Neutrophil (primary cell): ENCODE data around the gene ITSN2.

ENCODE experiments used
- H3K27ac ChIP-seq: fragments of 200-600 bp; sonication (generic); 2 replicates; pipeline ENCODE4 v1.5.1; 2016; ENCODE audit warnings: mild to moderate bottlenecking, moderate library complexity
- H3K27me3 ChIP-seq: fragments of 200-600 bp; sonication (generic); 2 replicates; pipeline ENCODE4 v1.6.0; 2016; ENCODE audit warnings: mild to moderate bottlenecking
- H3K36me3 ChIP-seq: fragments of 200-600 bp; sonication (generic); 2 replicates; pipeline ENCODE4 v1.5.1; 2017
- H3K4me1 ChIP-seq, 2 experiments: fragments of 200-600 bp in 1 of 2; sonication (generic) in 1 of 2; 1 replicate in 1 of 2; 2 replicates in 1 of 2; pipeline versions ENCODE4 v1.5.1 to v1.6.1; 2013 to 2016; ENCODE audit warnings: low read depth in 1 of 2, low read length in 1 of 2, mild to moderate bottlenecking in 1 of 2, moderate library complexity in 1 of 2; ENCODE audit not compliant: control insufficient read depth in 1 of 2, insufficient read depth in 1 of 2
- H3K4me3 ChIP-seq, 2 experiments: fragments of 200-600 bp in 1 of 2; sonication (generic) in 1 of 2; 1 replicate in 1 of 2; 2 replicates in 1 of 2; pipeline ENCODE4 v1.5.1; 2013 to 2016; ENCODE audit warnings: low read depth in 1 of 2, low read length in 1 of 2, mild to moderate bottlenecking in 1 of 2, moderate library complexity in 1 of 2
- H3K9me3 ChIP-seq: fragments of 200-600 bp; sonication (generic); 2 replicates; pipeline ENCODE4 v1.5.1; 2016
- CTCF ChIP-seq: fragments of 200-600 bp; sonication (generic); IDR thresholded peaks from 2 replicates; pipeline ENCODE4 v1.5.1; 2016; ENCODE audit warnings: antibody characterized with exemption

The ITSN2 gene

GRCh38 chr2:24307961-24308360, 52.4 kb downstream of the ITSN2 start:
- peaks cover 94% of the 10 kb centered on the region for H3K36me3 ChIP-seq
- no peak for TF ChIP-seq CTCF
- H3K4me3 ChIP-seq: no peak overlapping the region

DNA sequence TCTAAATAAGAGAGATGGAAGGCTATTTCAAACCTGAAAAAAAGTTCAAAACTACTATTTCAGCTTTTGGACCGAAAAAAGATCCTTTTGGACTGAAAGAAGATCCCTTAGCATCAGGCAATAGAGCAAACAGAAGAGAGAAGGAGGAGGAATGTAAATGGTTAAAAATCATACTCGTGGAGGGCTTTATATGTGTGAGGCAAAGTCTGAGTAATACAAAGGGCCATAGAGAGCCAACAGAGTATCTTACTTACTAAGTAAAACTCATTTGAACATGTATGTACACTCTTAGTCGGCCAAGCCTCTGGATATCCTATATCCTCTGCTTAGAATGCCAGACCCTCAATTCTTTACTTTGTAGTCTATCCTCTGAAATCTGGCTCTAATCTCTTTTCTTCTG, 55.7 kb downstream of the ITSN2 start:
- no peak for TF ChIP-seq CTCF
- peaks cover 98% of the 10 kb centered on the region for H3K36me3 ChIP-seq
- no peaks in the 10 kb centered on the region for H3K27me3 ChIP-seq
- no peak overlapping the region for H3K27ac ChIP-seq
- no peaks in the 10 kb centered on the region for H3K4me1 ChIP-seq
- no peaks in the 10 kb centered on the region for H3K9me3 ChIP-seq
- no peak overlapping the region for H3K4me3 ChIP-seq

More at GRCh38 chr2:24307961-24308360, 52.4 kb downstream of the ITSN2 start:
- Histone ChIP-seq H3K27me3 (no peaks in the 10 kb centered on the region), H3K27ac (no peak overlapping the region), H3K4me1 (no peaks in the 10 kb centered on the region), H3K9me3 (no peaks in the 10 kb centered on the region)

GRCh38 chr2:24304098-24304497, 56.2 kb downstream of the ITSN2 start:
- no peak for TF ChIP-seq CTCF
- peaks cover 98% of the 10 kb centered on the region for H3K36me3 ChIP-seq
- H3K9me3 ChIP-seq: no peaks in the 10 kb centered on the region
- no peaks in the 10 kb centered on the region for H3K4me1 ChIP-seq
- no peak overlapping the region for H3K27ac ChIP-seq
- no peaks in the 10 kb centered on the region for H3K27me3 ChIP-seq
- H3K4me3 ChIP-seq: no peak overlapping the region

- H3K4me3 ChIP-seq: no peak overlapping the region
- H3K4me1 ChIP-seq: no peaks in the 10 kb centered on the region
- H3K9me3 ChIP-seq: no peaks in the 10 kb centered on the region
- no peak for TF ChIP-seq CTCF
- no peak overlapping the region for H3K27ac ChIP-seq
- no peaks in the 10 kb centered on the region for H3K27me3 ChIP-seq
- H3K36me3 ChIP-seq: peaks cover 98% of the 10 kb centered on the region
Measured at GRCh38 chr2:24301599-24301998, 58.7 kb downstream of the ITSN2 start.

DNA sequence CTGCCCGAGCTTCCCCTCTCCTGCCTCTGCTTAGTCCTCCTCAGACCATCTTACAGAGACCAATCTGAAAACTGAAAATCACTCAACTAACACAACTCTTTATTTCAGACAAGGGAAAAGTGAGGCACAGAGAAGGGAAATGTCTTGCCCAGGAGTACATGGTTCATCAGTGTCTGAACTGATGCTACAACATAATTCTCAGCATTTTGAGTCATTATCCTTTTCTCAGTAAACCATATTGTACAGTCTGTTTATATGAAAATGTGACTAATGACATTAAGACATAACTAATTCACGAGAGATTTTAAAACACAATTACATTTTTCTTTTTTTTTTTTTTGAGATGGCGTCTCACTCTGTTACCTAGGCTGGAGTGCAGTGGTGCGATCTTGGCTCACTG, 62.7 kb downstream of the ITSN2 start:
- H3K27me3 ChIP-seq: no peaks in the 10 kb centered on the region
- TF ChIP-seq CTCF: no peak
- H3K9me3 ChIP-seq: no peaks in the 10 kb centered on the region
- peaks cover 100% of the 10 kb centered on the region for H3K36me3 ChIP-seq
- H3K4me1 ChIP-seq: no peaks in the 10 kb centered on the region
- no peak overlapping the region for H3K4me3 ChIP-seq
- no peak overlapping the region for H3K27ac ChIP-seq

DNA sequence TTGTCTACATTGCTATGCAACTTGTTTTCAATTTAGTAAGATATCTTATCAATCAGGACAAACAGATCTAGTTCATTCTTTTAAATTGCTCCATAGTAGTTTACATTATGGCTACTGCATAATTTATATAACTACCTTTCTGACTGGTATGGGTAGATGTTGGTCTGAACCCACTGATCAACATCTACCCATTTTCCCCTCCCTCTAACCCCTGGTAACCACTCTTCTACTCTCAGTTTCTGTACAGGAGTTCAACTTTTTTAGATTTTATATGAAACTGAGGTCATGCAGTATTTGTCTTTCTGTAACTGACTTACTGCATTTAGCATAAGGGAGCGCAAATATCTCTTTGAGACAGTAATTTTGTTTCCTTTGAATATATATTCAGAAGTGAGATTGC, 73.2 kb downstream of the ITSN2 start:
- Histone ChIP-seq H3K4me1 (no peaks in the 10 kb centered on the region), H3K9me3 (no peaks in the 10 kb centered on the region), H3K27ac (no peak overlapping the region), H3K36me3 (peaks cover 84% of the 10 kb centered on the region), H3K27me3 (no peaks in the 10 kb centered on the region), H3K4me3 (no peak overlapping the region)
- no peak for TF ChIP-seq CTCF
